Activated CD8-positive, alpha-beta memory T cell treated with anti-CD3 and anti-CD28 coated beads for 36 hours (primary cell): Measurements from ENCODE around the gene MLLT3. TPM values are rescaled to one million over a fixed set of nuclear protein-coding genes. Genes with fewer than 3 reads are reported as not detected.

Experiments
- CTCF ChIA-PET: fragments of 350-600 bp; sonication (Branson Sonifier 250); formaldehyde crosslinking; loops from one replicate; lab custom pipeline; 2021; ENCODE audit warnings: antibody characterized with exemption; lab: Charles Lee
- POLR2A ChIA-PET: fragments of 350-600 bp; sonication (Branson Sonifier 250); formaldehyde crosslinking; loops from one replicate; lab custom pipeline; 2021; ENCODE audit warnings: antibody characterized with exemption; lab: Charles Lee
- total RNA-seq, 2 experiments: library from RNA; stranded (reverse); gene quantifications; one replicate each; pipeline ENCODE4 v1.2.3, GENCODE V29; 2021

The MLLT3 gene
- total RNA-seq, 2 experiments from 2014 or later: 41.5 to 41.8 TPM

GRCh38 chr9:20417373-20418080 is 204.8 kb downstream of the MLLT3 start:
- ChIA-PET POLR2A (no interaction called here), CTCF (no interaction called here)

GRCh38 chr9:20414150-20414549 is 208.1 kb downstream of the MLLT3 start:
- POLR2A ChIA-PET: no interaction called here
- CTCF ChIA-PET: interaction anchor here (0.6 kb wide), 1 partner anchor 208 kb away, joined by 3 read pairs; the partner anchor contains the start of gene MLLT3

GRCh38 chr9:20409321-20410092 is 212.8 kb downstream of the MLLT3 start:
- CTCF ChIA-PET: no interaction called here
- POLR2A ChIA-PET: no interaction called here

- ChIA-PET CTCF (no interaction called here), POLR2A (no interaction called here)
Observed at GRCh38 chr9:20408513-20408912, 213.8 kb downstream of the MLLT3 start.

- ChIA-PET CTCF (no interaction called here), POLR2A (no interaction called here)
Observed at GRCh38 chr9:20407013-20407412, 215.3 kb downstream of the MLLT3 start.

- ChIA-PET CTCF (no interaction called here), POLR2A (no interaction called here)
Observed at GRCh38 chr9:20406344-20406743, 216.0 kb downstream of the MLLT3 start.

GRCh38 chr9:20405616-20406015 is 216.7 kb downstream of the MLLT3 start:
- CTCF ChIA-PET: no interaction called here
- POLR2A ChIA-PET: no interaction called here

GRCh38 chr9:20405078-20405477 is 217.2 kb downstream of the MLLT3 start:
- ChIA-PET CTCF (no interaction called here), POLR2A (no interaction called here)

GRCh38 chr9:20404192-20404813 is 218.0 kb downstream of the MLLT3 start:
- ChIA-PET CTCF (no interaction called here), POLR2A (no interaction called here)

GRCh38 chr9:20403346-20403745 is 219.0 kb downstream of the MLLT3 start:
- CTCF ChIA-PET: no interaction called here
- POLR2A ChIA-PET: no interaction called here

- CTCF ChIA-PET: no interaction called here
- POLR2A ChIA-PET: no interaction called here
Observed at GRCh38 chr9:20402273-20402875, 219.9 kb downstream of the MLLT3 start.

- POLR2A ChIA-PET: no interaction called here
- CTCF ChIA-PET: no interaction called here
Observed at GRCh38 chr9:20398536-20399338, 223.6 kb downstream of the MLLT3 start.

GRCh38 chr9:20397348-20397747 is 225.0 kb downstream of the MLLT3 start:
- CTCF ChIA-PET: no interaction called here

GRCh38 chr9:20396509-20396908 is 225.8 kb downstream of the MLLT3 start:
- ChIA-PET POLR2A (no interaction called here), CTCF (no interaction called here)

More at GRCh38 chr9:20397348-20397747, 225.0 kb downstream of the MLLT3 start:
- POLR2A ChIA-PET: no interaction called here

- POLR2A ChIA-PET: no interaction called here
- CTCF ChIA-PET: no interaction called here
Observed at GRCh38 chr9:20395651-20396050, 226.6 kb downstream of the MLLT3 start.

- CTCF ChIA-PET: no interaction called here
- POLR2A ChIA-PET: no interaction called here
Observed at GRCh38 chr9:20394969-20395368, 227.3 kb downstream of the MLLT3 start.

GRCh38 chr9:20391208-20391607 is 231.1 kb downstream of the MLLT3 start:
- POLR2A ChIA-PET: no interaction called here
- CTCF ChIA-PET: no interaction called here

- CTCF ChIA-PET: no interaction called here
- POLR2A ChIA-PET: no interaction called here
Observed at GRCh38 chr9:20390400-20390799, 231.9 kb downstream of the MLLT3 start.

- POLR2A ChIA-PET: no interaction called here
- CTCF ChIA-PET: no interaction called here
Observed at GRCh38 chr9:20387062-20387461, 235.2 kb downstream of the MLLT3 start.
